H1 (cell line): Measurements from ENCODE around the gene RASGRF1. TPM values are rescaled to one million over a fixed set of nuclear protein-coding genes. Genes with fewer than 3 reads are reported as not detected.

Experiments
- CTCF ChIA-PET: fragments of 300-600 bp; sonication (Branson Sonifier 250); formaldehyde crosslinking; loops from one replicate; lab custom pipeline; 2021; ENCODE audit not compliant: partially characterized antibody; lab: Charles Lee
- POLR2A ChIA-PET: fragments of 300-600 bp; sonication (Branson Sonifier 250); formaldehyde crosslinking; loops from one replicate; lab custom pipeline; 2021; ENCODE audit warnings: inconsistent platforms; ENCODE audit not compliant: partially characterized antibody; lab: Charles Lee
- DNase-seq, 2 experiments: peaks; one replicate each; pipeline versions ENCODE4 v3.0.0 to v3.0.0-alpha.2; 2010 to 2022; ENCODE audit warnings: low spot score in 2 of 2, low read depth in 1 of 2, mixed read lengths in 1 of 2
- FAIRE-seq: peaks from 2 replicates; lab custom pipeline; 2011; peaks lifted over from hg19 to GRCh38; lab: Jason Lieb, UNC
- H2AFZ ChIP-seq: 2 replicates; pipeline ENCODE4 v1.8.1; 2012; ENCODE audit warnings: low read length, inconsistent platforms
- H2AK5ac ChIP-seq: 2 replicates; pipeline ENCODE4 v1.6.1; 2013; ENCODE audit warnings: low read depth, low read length
- H2BK120ac ChIP-seq: replicated peaks from 2 replicates; pipeline ENCODE3; 2013; ENCODE audit warnings: low read depth, low read length, inconsistent platforms
- H2BK12ac ChIP-seq: 2 replicates; pipeline ENCODE4 v1.6.1; 2013; ENCODE audit warnings: low read depth, low read length
- H2BK15ac ChIP-seq: 2 replicates; pipeline ENCODE4 v1.6.1; 2013; ENCODE audit warnings: low read length
- H2BK20ac ChIP-seq: 2 replicates; pipeline ENCODE4 v1.6.1; 2013; ENCODE audit warnings: low read length
- H2BK5ac ChIP-seq: 2 replicates; pipeline ENCODE4 v1.6.1; 2013; ENCODE audit warnings: low read depth, low read length
- H3K14ac ChIP-seq: 2 replicates; pipeline ENCODE4 v1.6.1; 2013; ENCODE audit warnings: inconsistent platforms; ENCODE audit not compliant: insufficient read length
- H3K18ac ChIP-seq: 2 replicates; pipeline ENCODE4 v1.6.1; 2013; ENCODE audit warnings: low read length; ENCODE audit errors: extremely low read depth
- H3K23ac ChIP-seq: 2 replicates; pipeline ENCODE4 v1.6.1; 2013; ENCODE audit warnings: inconsistent platforms; ENCODE audit not compliant: insufficient read length
- H3K23me2 ChIP-seq: 2 replicates; pipeline ENCODE4 v1.6.1; 2013; ENCODE audit warnings: low read depth, low read length
- H3K27ac ChIP-seq: 2 replicates; pipeline ENCODE4 v1.6.1; 2011; ENCODE audit warnings: low read depth, low read length, inconsistent platforms
- H3K27me3 ChIP-seq, 4 experiments: replicated peaks in 1 of 4; 1 replicate in 1 of 4; 2 replicates in 3 of 4; pipeline versions ENCODE4 v1.6.1 to v1.8.1; 2011 to 2013; ENCODE audit warnings: low read length in 3 of 4, mild to moderate bottlenecking in 3 of 4, inconsistent platforms in 2 of 4, mixed read lengths in 2 of 4, moderate library complexity in 1 of 4; ENCODE audit not compliant: control insufficient read depth in 3 of 4, insufficient read depth in 3 of 4; ENCODE audit errors: extremely low read depth in 1 of 4
- H3K36me3 ChIP-seq, 4 experiments: 2 replicates each; pipeline versions ENCODE4 v1.6.1 to v1.8.1; 2011 to 2013; ENCODE audit warnings: mild to moderate bottlenecking in 4 of 4, low read length in 3 of 4, moderate library complexity in 2 of 4, control low read depth in 1 of 4, inconsistent platforms in 1 of 4; ENCODE audit not compliant: insufficient read depth in 4 of 4, control insufficient read depth in 2 of 4
- H3K4ac ChIP-seq: replicated peaks from 2 replicates; pipeline ENCODE3; 2013; ENCODE audit warnings: low read length, low read depth, mixed read lengths, inconsistent platforms; ENCODE audit not compliant: insufficient read length
- H3K4me1 ChIP-seq, 4 experiments: replicated peaks in 1 of 4; 1 replicate in 1 of 4; 2 replicates in 3 of 4; pipeline versions ENCODE4 v1.6.1 to v1.8.1; 2011 to 2013; ENCODE audit warnings: low read length in 3 of 4, inconsistent platforms in 2 of 4, mixed read lengths in 1 of 4; ENCODE audit not compliant: insufficient read depth in 4 of 4, control insufficient read depth in 3 of 4
- H3K4me2 ChIP-seq, 2 experiments: 2 replicates each; pipeline versions ENCODE4 v1.6.1 to v1.8.1; 2011 to 2013; ENCODE audit warnings: low read depth in 2 of 2, low read length in 2 of 2, control low read depth in 1 of 2, inconsistent platforms in 1 of 2, mild to moderate bottlenecking in 1 of 2; ENCODE audit not compliant: insufficient read depth in 1 of 2
- H3K4me3 ChIP-seq, 4 experiments: fragments of 200-600, 300-600 bp in 1 of 4; sonication (generic), shearing (Covaris generic), sonication (Bioruptor Twin) in 1 of 4; 2 replicates each; pipeline versions ENCODE4 v1.5.1 to v1.8.1; 2011 to 2016; ENCODE audit warnings: low read length in 4 of 4, low read depth in 3 of 4, control low read depth in 2 of 4, inconsistent platforms in 2 of 4, mild to moderate bottlenecking in 2 of 4, mixed read lengths in 1 of 4, moderate library complexity in 1 of 4; ENCODE audit not compliant: insufficient read depth in 2 of 4; ENCODE audit errors: extremely low read depth in 1 of 4
- H3K56ac ChIP-seq: replicated peaks from 2 replicates; pipeline ENCODE3; 2013; ENCODE audit warnings: low read depth, mild to moderate bottlenecking, mixed read lengths, low read length, inconsistent platforms; ENCODE audit not compliant: insufficient read length
- H3K79me1 ChIP-seq: 2 replicates; pipeline ENCODE4 v1.6.1; 2013; ENCODE audit warnings: low read depth, low read length, control low read depth
- H3K79me2 ChIP-seq, 2 experiments: 2 replicates each; pipeline versions ENCODE4 v1.6.1 to v1.8.1; 2012 to 2013; ENCODE audit warnings: low read length in 2 of 2, mild to moderate bottlenecking in 2 of 2, inconsistent platforms in 1 of 2; ENCODE audit not compliant: insufficient read depth in 2 of 2, control insufficient read depth in 1 of 2
- H3K9ac ChIP-seq, 4 experiments: replicated peaks in 1 of 4; 1 replicate in 1 of 4; 2 replicates in 3 of 4; pipeline versions ENCODE4 v1.6.1 to v1.8.1; 2011 to 2013; ENCODE audit warnings: low read depth in 3 of 4, low read length in 3 of 4, control low read depth in 2 of 4, mild to moderate bottlenecking in 2 of 4, moderate library complexity in 2 of 4, inconsistent platforms in 1 of 4; ENCODE audit errors: extremely low read depth in 1 of 4
- H3K9me3 ChIP-seq, 2 experiments: 2 replicates each; pipeline versions ENCODE4 v1.6.1 to v1.8.1; 2012 to 2013; ENCODE audit warnings: mild to moderate bottlenecking in 2 of 2, moderate library complexity in 2 of 2, control low read depth in 1 of 2, inconsistent platforms in 1 of 2, low read depth in 1 of 2, low read length in 1 of 2, mixed read lengths in 1 of 2; ENCODE audit not compliant: insufficient read depth in 2 of 2
- H4K20me1 ChIP-seq, 2 experiments: replicated peaks in 1 of 2; 2 replicates each; pipeline versions ENCODE3 to v1.8.1; 2011 to 2013; ENCODE audit warnings: inconsistent platforms in 2 of 2, low read length in 2 of 2, mild to moderate bottlenecking in 1 of 2; ENCODE audit not compliant: insufficient read depth in 2 of 2, control insufficient read depth in 1 of 2
- H4K5ac ChIP-seq: 2 replicates; pipeline ENCODE4 v1.6.1; 2013; ENCODE audit warnings: low read length, low read depth, mixed read lengths, inconsistent platforms; ENCODE audit not compliant: insufficient read length
- H4K8ac ChIP-seq: 2 replicates; pipeline ENCODE4 v1.8.0; 2013; ENCODE audit warnings: mild to moderate bottlenecking, moderate library complexity, low read length, inconsistent platforms; ENCODE audit not compliant: insufficient read depth; ENCODE audit errors: extremely low read depth
- H4K91ac ChIP-seq: replicated peaks from 2 replicates; pipeline ENCODE3; 2013; ENCODE audit warnings: low read length, mixed read lengths, inconsistent platforms; ENCODE audit not compliant: insufficient read length
- EZH2 ChIP-seq: fragments of 200-600 bp; sonication (generic); IDR thresholded peaks from 2 replicates; pipeline ENCODE4 v1.7.1; 2012; ENCODE audit warnings: low read depth, mild to moderate bottlenecking, moderate library complexity, low read length, inconsistent platforms; ENCODE audit not compliant: severe bottlenecking
- GABPA ChIP-seq: IDR thresholded peaks from 2 replicates; pipeline ENCODE4 v1.6.1; 2011; ENCODE audit warnings: mild to moderate bottlenecking, low read length, moderate library complexity, borderline replicate concordance; ENCODE audit not compliant: insufficient read depth
- KDM4A ChIP-seq: IDR thresholded peaks from one replicate; pipeline ENCODE4 v1.7.1; 2012; ENCODE audit warnings: low read depth, mild to moderate bottlenecking, moderate library complexity, low read length, inconsistent platforms; ENCODE audit not compliant: severe bottlenecking
- RBBP5 ChIP-seq: IDR thresholded peaks from 2 replicates; pipeline ENCODE4 v1.7.1; 2012; ENCODE audit warnings: low read depth, mild to moderate bottlenecking, inconsistent platforms, low read length, moderate library complexity, borderline replicate concordance
- SUZ12 ChIP-seq: fragments of 200-600 bp; sonication (generic); IDR thresholded peaks from 2 replicates; pipeline ENCODE4 v1.6.1; 2012; ENCODE audit warnings: mild to moderate bottlenecking, inconsistent platforms, low read length, moderate library complexity, mixed read lengths
- WGBS, 2 experiments: shearing (Covaris generic) in 1 of 2; methylation state at CpG; one replicate each; pipeline versions ENCODE4 v1.1.6 to v1.1.7; 2013 to 2015; ENCODE audit warnings: low lambda C conversion rate in 2 of 2, mixed read lengths in 2 of 2, inconsistent platforms in 1 of 2, low coverage in 1 of 2, missing lambda C conversion rate in 1 of 2; ENCODE audit not compliant: insufficient replicate concordance in 2 of 2, insufficient coverage in 1 of 2, insufficient read length in 1 of 2; ENCODE audit errors: extremely low coverage in 1 of 2, missing lambda C conversion rate in 1 of 2; 5-methylcytosine and 5-hydroxymethylcytosine counted together
- polyA plus RNA-seq, 7 experiments: library from polyadenylated mRNA; depleted of rRNA in 3 of 7; stranded (reverse) in 5 of 7; unstranded in 2 of 7; fragments of >200 nt in 5 of 7; fragments of 200-250 nt in 2 of 7; gene quantifications; 1 replicate in 5 of 7; 2 replicates in 1 of 7; 4 replicates in 1 of 7; pipeline versions ENCODE4 v1.2.1 to v1.2.3, GENCODE V29; 2011 to 2013; ENCODE audit warnings: missing spikeins in 2 of 7, mixed read lengths in 2 of 7
- total RNA-seq: library from RNA; stranded (reverse); fragmentation: NEBNext Ultra II Directional; extraction: Animal tissue kit (Norgen Biotek cat#: 25700); gene quantifications from 2 replicates; pipeline ENCODE4 v1.2.1, GENCODE V29; 2021

Gene RASGRF1
- total and polyA plus RNA-seq, 2 of the 8 experiments (the other 6 are each of a cell fraction or from before 2014, with no cell fraction given), result 0.42 to 0.67 TPM

DNA sequence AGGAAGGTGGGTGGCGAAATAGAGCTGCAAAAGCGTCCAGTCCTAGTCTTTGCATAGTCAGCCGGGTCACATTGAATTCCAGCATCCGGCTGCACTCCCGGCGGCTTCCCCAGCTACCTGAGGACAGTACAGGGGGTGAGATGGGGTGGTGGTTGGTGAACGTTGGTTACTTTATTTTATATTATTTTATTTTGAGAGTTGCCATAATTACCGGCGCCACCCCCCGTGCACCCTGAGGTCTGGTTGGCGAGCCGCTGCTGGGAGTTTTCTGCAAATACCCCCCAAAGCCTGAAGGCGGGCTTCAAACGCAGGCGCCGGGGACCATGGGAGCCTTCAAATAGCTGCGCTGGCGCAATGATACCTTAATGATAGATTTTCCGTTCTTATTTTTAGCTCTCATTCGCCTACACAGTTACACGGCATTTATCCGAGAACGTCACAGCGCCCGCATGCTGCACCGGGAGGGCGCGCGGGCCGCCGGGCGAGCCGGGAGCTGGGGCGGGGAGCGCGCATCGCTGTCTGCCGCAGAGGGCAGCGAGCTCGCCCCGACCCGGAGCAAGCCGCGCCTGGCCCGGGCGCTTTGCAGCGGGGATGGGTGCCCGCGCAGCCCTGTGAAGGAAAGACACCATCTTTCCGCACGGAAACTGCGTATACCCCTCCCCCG lies 756 bp upstream of the RASGRF1 start:
- Histone ChIP-seq H2AFZ (no peak overlapping the region), H2BK12ac (peak overlapping the region; percentile 99; the same call in 1 of the 2 replicates), H2BK120ac (no peak overlapping the region), H3K4me1 (peaks cover 0 to 19% (median 11%) of the 10 kb centered on the region in 4 experiments; a peak in 6 of 7 replicates), H3K79me1 (no peaks in the 10 kb centered on the region), H3K18ac (no peak overlapping the region), H2BK15ac (0 out of 2 replicates have a peak overlapping the region, but pooled peaks have one; percentile 98), H2BK20ac (no peak overlapping the region), H4K20me1 (peaks cover 3 to 13% of the 10 kb centered on the region in 2 experiments), H4K5ac (no peak overlapping the region), H3K23me2 (peaks cover 29% of the 10 kb centered on the region), H3K36me3 (no peaks in the 10 kb centered on the region), H3K4ac (no peak overlapping the region), H3K4me3 (peak overlapping the region; percentile 43 to 65 (median 46)), H3K79me2 (no peaks in the 10 kb centered on the region), H3K27me3 (peaks cover 54 to 81% (median 77%) of the 10 kb centered on the region in 4 experiments), H3K9me3 (no peaks in the 10 kb centered on the region), H3K27ac (no peak overlapping the region), H2BK5ac (no peak overlapping the region), H4K8ac (no peak overlapping the region; the same call in 1 of the 2 replicates), H3K23ac (no peak overlapping the region), H3K4me2 (peak overlapping the region; percentile 89 to 96), H3K9ac (no peak overlapping the region), H3K14ac (no peak overlapping the region), H2AK5ac (no peak overlapping the region), H4K91ac (no peak overlapping the region), H3K56ac (peak overlapping the region; percentile 97)
- DNase-seq, result peak in 1 of 2 experiments; percentile 67
- no peak for FAIRE-seq
- ChIA-PET POLR2A (interaction anchor here (0.6 to 0.7 kb wide), 2 partner anchors 105 to 133 kb away, joined by 3 read pairs; no protein-coding TSS in a partner anchor), CTCF (interaction anchor here (0.7 to 4.0 kb wide), 14 partner anchors 9 to 117 kb away, joined by 3 to 26 read pairs (median 5); no protein-coding TSS in a partner anchor)
- 6% methylated on average over 34 of the region's 53 CpGs; no CpG with 5 or more reads in 1 of the 2 experiments for WGBS, 2 experiments
- TF ChIP-seq RBBP5, result 0 out of 2 replicates have a peak, but pooled peaks have one; percentile 44
- TF ChIP-seq GABPA, result peak; percentile 46; the same call in 1 of the 2 replicates
- peak; percentile 69 for TF ChIP-seq SUZ12
- TF ChIP-seq KDM4A, result no peak
- peak; percentile 57 for TF ChIP-seq EZH2
